Activated T-cell treated with anti-CD3 and anti-CD28 coated beads for 48 hours (primary cell): ENCODE measurements around the gene TAF11L2.
"Not testable (repeated sequence)": the region's sequence is repeated elsewhere in the genome, so short reads cannot be mapped to it uniquely, and the experiment has no call there.

ENCODE experiments used
- DNase-seq: peaks from one replicate; pipeline ENCODE4 v3.0.0-alpha.2; 2020; ENCODE audit warnings: low read depth

TAF11L2 gene

GRCh38 chr5:17497931-17498330 is at the start of gene TAF11L2:
Gene TAF11L2, plus strand, starts transcription at chr5:17498231.
- not testable (repeated sequence) for DNase-seq

DNA sequence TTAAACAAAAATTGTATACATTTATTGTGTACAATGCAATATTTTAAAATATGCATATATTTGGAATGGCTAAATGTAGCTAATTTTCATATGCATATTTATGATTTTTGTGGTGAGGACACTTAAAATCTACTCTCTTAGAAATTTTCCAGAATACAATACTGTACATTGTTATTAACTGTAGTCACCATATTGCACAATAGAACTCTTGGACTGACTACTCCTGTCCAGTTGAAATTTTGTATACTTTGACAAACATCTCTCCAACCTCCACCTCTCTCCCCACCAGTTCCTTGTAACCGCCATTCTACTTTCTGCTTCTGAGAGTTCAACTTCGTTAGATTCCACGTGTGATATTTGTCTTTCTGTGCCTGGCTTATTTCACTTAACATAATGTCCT is 49.2 kb upstream of the TAF11L2 start:
- no peak for DNase-seq

DNA sequence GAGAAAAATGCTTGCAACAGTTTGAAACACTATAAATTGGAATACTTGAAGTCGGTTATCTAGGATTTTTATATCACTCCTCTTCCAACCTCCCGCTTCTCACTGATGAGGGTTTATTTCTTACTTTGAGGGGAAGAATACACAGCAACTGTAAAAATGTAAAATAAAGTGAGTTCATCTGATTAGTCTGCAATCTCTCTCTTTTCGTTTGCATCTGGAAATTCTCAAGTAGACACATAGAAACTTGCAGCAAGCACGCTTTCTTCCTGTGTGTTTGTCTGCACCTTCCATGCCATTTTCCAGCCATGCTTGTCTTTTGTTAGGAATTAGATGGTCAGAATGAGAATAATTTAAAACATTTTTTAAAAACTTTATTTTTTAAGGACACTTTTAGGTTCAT is 45.1 kb upstream of the TAF11L2 start:
- no peak for DNase-seq

DNA sequence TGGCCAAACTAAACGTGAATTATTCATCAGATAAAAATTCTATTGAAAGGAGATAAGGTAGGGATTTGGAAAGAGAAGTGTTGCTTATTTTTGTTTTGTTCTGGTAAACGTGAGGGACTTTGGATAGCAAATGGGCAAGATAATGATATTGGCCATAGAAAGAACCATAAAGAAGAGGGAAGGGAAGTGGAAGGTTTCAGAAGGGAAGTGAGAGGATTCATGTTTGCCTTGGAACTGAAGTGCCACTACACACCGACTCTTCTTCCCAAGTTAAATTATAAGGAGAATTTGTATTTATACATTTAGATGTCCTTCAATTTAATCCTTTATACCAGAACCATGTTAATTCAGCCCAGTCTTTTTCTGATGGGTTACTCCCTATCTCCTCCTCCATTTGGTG is 42.1 kb upstream of the TAF11L2 start:
- no peak for DNase-seq

DNA sequence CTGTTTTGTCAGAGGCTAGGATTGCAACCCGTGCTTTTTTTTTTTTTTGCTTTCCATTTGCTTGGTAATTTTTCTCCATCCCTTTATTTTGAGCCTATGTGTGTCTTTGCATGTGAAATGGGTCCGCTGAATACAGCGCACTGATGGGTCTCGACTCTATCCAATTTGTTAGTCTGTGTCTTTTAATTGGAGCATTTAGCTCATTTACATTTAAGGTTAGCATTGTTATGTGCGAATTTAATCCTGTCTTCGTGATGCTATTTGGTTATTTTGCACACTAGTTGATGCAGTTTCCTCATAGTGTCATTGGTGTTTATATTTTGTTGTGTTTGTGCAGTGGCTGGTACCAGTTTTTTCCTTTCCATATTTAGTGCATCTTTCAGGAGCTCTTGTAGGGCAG is 36.2 kb upstream of the TAF11L2 start:
- no peak for DNase-seq

DNA sequence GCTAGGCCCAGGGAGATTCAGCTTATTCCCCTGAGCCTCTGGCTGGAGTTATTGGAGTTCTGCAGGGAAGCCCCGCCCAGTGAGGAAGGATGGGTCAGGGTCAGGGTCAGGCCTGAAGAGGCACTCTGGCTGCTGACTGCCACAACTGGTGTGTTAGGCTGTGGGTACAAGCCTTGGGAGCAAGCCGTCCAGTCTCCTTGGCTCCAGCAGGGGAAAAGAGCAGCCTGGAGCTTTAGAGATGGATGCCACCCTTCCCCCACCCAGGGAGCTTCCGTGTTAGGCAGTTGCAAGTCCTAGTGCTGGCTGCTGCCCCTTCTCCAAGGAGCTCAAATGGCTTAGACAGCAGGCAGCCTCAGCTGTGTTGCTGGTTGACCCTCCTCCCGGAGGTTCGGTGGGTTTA is 34.4 kb upstream of the TAF11L2 start:
- no peak for DNase-seq

DNA sequence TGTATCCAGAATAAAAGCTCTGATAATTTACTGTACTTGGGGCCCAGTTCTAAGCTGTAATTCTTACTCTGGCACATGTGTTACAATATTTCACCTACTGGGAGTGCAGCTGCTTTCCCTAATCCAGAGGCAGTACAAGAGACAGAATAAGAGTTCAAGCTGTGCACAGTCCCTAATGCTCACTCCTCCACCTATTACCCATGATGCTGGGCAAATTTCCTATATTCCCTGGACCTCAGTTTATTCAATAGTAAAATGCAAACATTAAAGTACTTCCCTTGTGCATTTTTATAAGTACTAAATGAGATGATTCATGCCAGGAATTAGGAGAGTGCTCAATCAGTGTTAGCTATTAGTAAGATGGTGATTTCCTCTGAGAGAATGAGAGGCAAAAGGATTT is 28.0 kb upstream of the TAF11L2 start:
- no peak for DNase-seq

GRCh38 chr5:17475064-17475463 is 23.0 kb upstream of the TAF11L2 start:
- not testable (repeated sequence) for DNase-seq

DNA sequence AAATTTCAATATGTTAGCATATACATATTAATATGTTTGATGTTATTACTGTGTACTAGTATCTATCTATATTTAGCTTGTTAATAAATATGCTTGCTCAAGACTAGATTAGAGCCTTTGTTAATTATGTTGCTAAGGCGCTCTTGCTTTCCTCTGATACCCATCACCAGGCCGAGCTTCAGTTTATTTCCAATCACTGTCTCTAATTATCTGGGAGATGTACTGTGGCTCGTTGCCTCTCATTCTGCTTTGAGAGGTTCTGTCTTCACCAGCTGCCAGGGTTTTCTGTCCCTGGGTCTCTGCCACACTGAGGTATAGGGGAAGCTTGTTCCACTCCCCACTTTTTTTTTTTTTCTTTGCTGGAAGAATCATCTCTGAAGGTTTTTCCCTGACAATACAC is 21.0 kb upstream of the TAF11L2 start:
- DNase-seq = no peak

- DNase-seq = no peak
Measured at GRCh38 chr5:17477573-17478265, 20.3 kb upstream of the TAF11L2 start.

GRCh38 chr5:17481378-17481777 is 16.7 kb upstream of the TAF11L2 start:
- DNase-seq = no peak

GRCh38 chr5:17482790-17483189 is 15.2 kb upstream of the TAF11L2 start:
- no peak for DNase-seq

GRCh38 chr5:17486464-17487173 is 11.4 kb upstream of the TAF11L2 start:
- not testable (repeated sequence) for DNase-seq

DNA sequence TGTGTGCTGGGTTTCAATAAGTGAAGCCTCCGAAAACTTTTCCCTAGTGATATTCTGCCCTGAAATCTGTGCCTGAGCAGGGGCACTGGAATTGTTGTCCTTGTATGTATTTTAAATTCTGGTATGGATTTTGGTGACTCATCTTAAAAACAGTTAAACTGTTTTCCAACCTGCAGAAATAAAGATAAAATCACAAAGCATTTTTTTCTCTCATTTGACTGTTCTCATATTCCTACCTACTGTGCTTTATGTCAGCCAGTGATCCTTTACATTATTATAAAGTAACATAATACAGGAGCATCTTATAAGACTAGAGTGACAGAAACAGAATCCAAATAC is 10.9 kb upstream of the TAF11L2 start:
- no peak for DNase-seq

DNA sequence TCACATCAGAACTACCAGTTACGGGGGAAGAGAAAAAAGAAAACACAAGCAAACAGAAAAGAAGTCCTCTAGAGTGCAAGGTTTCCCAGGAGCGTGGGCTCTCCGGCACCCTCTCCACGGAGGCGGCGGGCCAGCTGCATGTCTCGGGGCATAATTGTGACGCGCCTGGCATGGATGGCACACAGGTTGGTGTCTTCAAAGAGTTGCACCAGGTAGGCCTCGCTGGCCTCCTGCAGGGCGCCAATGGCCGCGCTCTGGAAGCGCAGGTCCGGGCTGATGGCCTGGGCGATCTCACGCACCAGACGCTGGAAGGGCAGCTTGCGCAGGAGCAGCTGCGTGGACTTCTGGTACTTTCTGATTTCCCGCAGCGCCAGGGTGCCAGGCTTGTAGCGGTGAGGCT is 6.8 kb upstream of the TAF11L2 start:
- DNase-seq = not testable (repeated sequence)

GRCh38 chr5:17492770-17493169 is 5.3 kb upstream of the TAF11L2 start:
- no peak for DNase-seq

GRCh38 chr5:17497446-17497845 is 585 bp upstream of the TAF11L2 start:
- DNase-seq = no peak

DNA sequence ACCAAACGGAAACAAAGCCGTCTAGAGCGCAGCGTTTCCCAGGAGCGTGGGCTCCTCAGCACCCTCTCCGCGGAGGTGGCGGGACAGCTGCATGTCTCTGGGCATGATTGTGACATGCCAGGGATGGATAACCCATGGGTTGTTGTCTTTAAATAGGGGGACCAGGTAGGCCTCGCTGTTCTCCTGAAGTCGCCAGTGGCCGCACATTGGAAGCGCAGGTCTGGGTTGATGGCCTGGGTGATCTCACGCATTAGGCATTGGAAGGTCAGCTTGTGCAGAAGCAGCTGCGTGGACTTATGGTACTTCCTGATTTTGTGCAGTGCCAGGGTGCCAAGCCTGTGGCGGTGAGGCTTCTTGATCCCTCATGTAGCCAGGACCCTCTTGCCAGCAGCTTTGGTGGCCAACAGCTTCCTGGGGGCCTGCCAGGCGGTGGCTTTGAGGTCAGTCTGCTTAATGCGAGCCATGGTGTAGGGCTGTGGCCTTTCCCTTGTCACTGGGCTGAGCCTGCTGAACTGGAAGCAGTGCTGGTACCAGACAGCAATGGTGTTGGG is 13.8 kb downstream of the TAF11L2 start:
- no peak for DNase-seq

DNA sequence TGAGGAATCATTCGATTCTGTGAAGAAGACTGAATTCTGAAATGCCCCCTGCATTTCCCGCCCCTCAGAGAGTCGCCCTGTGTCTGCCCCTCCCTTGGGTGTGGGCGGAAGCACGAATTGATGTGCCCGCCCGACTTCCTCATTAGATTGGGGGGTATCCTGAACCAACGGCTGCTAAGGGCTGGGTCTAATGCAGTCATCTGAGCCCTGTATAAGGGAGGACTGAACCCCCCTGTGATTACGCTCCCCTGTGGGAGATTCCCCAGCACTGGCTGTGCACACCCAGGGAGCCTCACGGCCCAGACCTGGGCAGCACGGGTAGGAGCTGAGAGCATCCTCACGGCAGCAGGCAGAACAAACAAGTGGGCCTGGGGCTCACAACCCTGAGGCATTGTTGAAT is 19.5 kb downstream of the TAF11L2 start:
- not testable (repeated sequence) for DNase-seq

DNA sequence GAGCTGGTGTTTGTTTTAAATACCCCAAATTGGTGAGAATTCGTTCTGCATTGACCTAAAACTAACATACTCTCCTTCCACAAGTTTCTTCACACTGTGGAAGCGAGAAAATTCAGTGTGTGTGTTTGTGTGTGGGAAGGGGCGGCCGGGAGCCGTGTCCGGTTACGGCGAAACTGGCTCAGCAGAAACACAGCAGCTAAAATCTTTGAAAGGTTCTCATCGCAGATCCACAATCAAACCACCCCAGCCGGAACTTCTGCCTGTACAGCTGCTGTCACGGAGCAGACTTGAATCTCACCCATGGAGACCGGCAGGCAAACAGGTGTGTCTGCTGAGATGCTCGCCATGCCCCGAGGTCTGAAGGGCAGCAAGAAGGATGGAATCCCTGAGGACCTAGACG is 20.0 kb downstream of the TAF11L2 start, which contains the start of gene TAF11L3:
Gene TAF11L3, plus strand, starts transcription at position 301 of the 400 bp plus-strand sequence.
- not testable (repeated sequence) for DNase-seq

- not testable (repeated sequence) for DNase-seq
Measured at GRCh38 chr5:17519508-17519907, 21.5 kb downstream of the TAF11L2 start.

DNA sequence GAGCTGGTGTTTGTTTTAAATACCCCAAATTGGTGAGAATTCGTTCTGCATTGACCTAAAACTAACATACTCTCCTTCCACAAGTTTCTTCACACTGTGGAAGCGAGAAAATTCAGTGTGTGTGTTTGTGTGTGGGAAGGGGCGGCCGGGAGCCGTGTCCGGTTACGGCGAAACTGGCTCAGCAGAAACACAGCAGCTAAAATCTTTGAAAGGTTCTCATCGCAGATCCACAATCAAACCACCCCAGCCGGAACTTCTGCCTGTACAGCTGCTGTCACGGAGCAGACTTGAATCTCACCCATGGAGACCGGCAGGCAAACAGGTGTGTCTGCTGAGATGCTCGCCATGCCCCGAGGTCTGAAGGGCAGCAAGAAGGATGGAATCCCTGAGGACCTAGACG is 23.5 kb downstream of the TAF11L2 start, which contains the start of gene TAF11L4:
Gene TAF11L4, plus strand, starts transcription at position 301 of the 400 bp plus-strand sequence.
- DNase-seq = not testable (repeated sequence)

GRCh38 chr5:17524935-17525334 is 26.9 kb downstream of the TAF11L2 start, which contains the start of gene TAF11L5:
Gene TAF11L5, plus strand, starts transcription at chr5:17525235.
- DNase-seq = not testable (repeated sequence)
